PC-3 (cell line): Measurements from ENCODE around the gene GLYATL1.

ENCODE experiments used
- CTCF ChIP-seq: fragments of 300-600 bp; sonication (generic); conservative IDR thresholded peaks from 2 replicates; pipeline ENCODE4 v1.5.1; 2017; ENCODE audit warnings: antibody characterized with exemption, low read depth, mild to moderate bottlenecking, low read length
- EZH2 ChIP-seq: fragments of 300-600 bp; sonication (generic); IDR thresholded peaks from one replicate; pipeline ENCODE4 v1.6.1; 2017; ENCODE audit warnings: antibody characterized with exemption, mild to moderate bottlenecking, low read length; ENCODE audit not compliant: unreplicated experiment

- TF ChIP-seq CTCF (no peak), EZH2 (no peak)
These were observed 36.4 kb upstream of the GLYATL1 start for GRCh38 chr11:58902881-58903280.
